HepG2 (cell line): ENCODE measurements around the gene SNX15. TPM values are rescaled to one million over a fixed set of nuclear protein-coding genes. Genes with fewer than 3 reads are reported as not detected.

Source experiments
- BRCA1 ChIP-seq: sonication (generic); formaldehyde crosslinking; IDR thresholded peaks from 2 replicates; pipeline ENCODE4 v1.4.0; 2020; ENCODE audit warnings: missing genetic modification reagents
- CENPT ChIP-seq: sonication (generic); formaldehyde crosslinking; IDR thresholded peaks from 2 replicates; pipeline ENCODE4 v1.8.0; 2022; ENCODE audit warnings: low read depth, mild to moderate bottlenecking, moderate library complexity, missing genetic modification reagents
- E2F1 ChIP-seq: sonication (generic); formaldehyde crosslinking; IDR thresholded peaks from 2 replicates; pipeline ENCODE4 v1.5.0; 2020; ENCODE audit warnings: missing genetic modification reagents
- E2F2 ChIP-seq: sonication (generic); formaldehyde crosslinking; IDR thresholded peaks from 2 replicates; pipeline ENCODE4 v1.4.0; 2020; ENCODE audit warnings: missing genetic modification reagents, borderline replicate concordance
- ELF4 ChIP-seq: sonication (generic); formaldehyde crosslinking; IDR thresholded peaks from 2 replicates; pipeline ENCODE4 v1.5.0; 2020; ENCODE audit warnings: missing genetic modification reagents, mild to moderate bottlenecking, moderate library complexity, borderline replicate concordance
- FOSL1 ChIP-seq: sonication (generic); formaldehyde crosslinking; IDR thresholded peaks from 2 replicates; pipeline ENCODE4 v1.9.0; 2021; ENCODE audit warnings: missing genetic modification reagents, borderline replicate concordance
- GABPA ChIP-seq, 2 experiments: IDR thresholded peaks; 2 replicates each; pipeline ENCODE4 v1.6.1; 2011 to 2016; ENCODE audit warnings: low read depth in 2 of 2, low read length in 1 of 2, missing biosample characterization in 1 of 2, missing genetic modification characterization in 1 of 2
- HIVEP1 ChIP-seq: sonication (generic); formaldehyde crosslinking; IDR thresholded peaks from 2 replicates; pipeline ENCODE4 v1.4.0; 2020; ENCODE audit warnings: mild to moderate bottlenecking, missing genetic modification reagents
- MAFG ChIP-seq: sonication (generic); formaldehyde crosslinking; IDR thresholded peaks from 2 replicates; pipeline ENCODE4 v1.5.1; 2020; ENCODE audit warnings: mild to moderate bottlenecking, missing genetic modification reagents
- NCOA5 ChIP-seq: sonication (generic); formaldehyde crosslinking; IDR thresholded peaks from 2 replicates; pipeline ENCODE4 v1.4.0; 2020; ENCODE audit warnings: missing genetic modification reagents
- NFE2L1 ChIP-seq: sonication (generic); formaldehyde crosslinking; IDR thresholded peaks from 2 replicates; pipeline ENCODE4 v1.4.0; 2020; ENCODE audit warnings: missing genetic modification reagents, mild to moderate bottlenecking, borderline replicate concordance
- NKX3-1 ChIP-seq: sonication (generic); formaldehyde crosslinking; IDR thresholded peaks from 2 replicates; pipeline ENCODE4 v1.5.0; 2020; ENCODE audit warnings: missing genetic modification reagents
- NR2C2 ChIP-seq: sonication (generic); formaldehyde crosslinking; IDR thresholded peaks from 2 replicates; pipeline ENCODE4 v1.4.0; 2020; ENCODE audit warnings: missing genetic modification reagents, mild to moderate bottlenecking, moderate library complexity, borderline replicate concordance
- PCBP2 ChIP-seq: fragments of 200-400 bp; formaldehyde crosslinking; optimal IDR thresholded peaks from 2 replicates; pipeline ENCODE3; 2018; ENCODE audit warnings: low read length, low read depth; ENCODE audit not compliant: poor library complexity, severe bottlenecking
- RARA ChIP-seq: IDR thresholded peaks from 2 replicates; pipeline ENCODE4 v1.6.1; 2016; ENCODE audit warnings: missing genetic modification reagents, missing compliant biosample characterization
- SAFB2 ChIP-seq: sonication (generic); formaldehyde crosslinking; IDR thresholded peaks from 2 replicates; pipeline ENCODE4 v1.5.1; 2020; ENCODE audit warnings: missing genetic modification reagents, low read depth, mild to moderate bottlenecking, borderline replicate concordance
- ZBTB20 ChIP-seq: sonication (generic); formaldehyde crosslinking; IDR thresholded peaks from 2 replicates; pipeline ENCODE4 v1.8.1; 2023; ENCODE audit warnings: missing genetic modification reagents, low read depth, mild to moderate bottlenecking, borderline replicate concordance
- ZFP82 ChIP-seq: sonication (generic); formaldehyde crosslinking; IDR thresholded peaks from 2 replicates; pipeline ENCODE4 v1.5.1; 2020; ENCODE audit warnings: mild to moderate bottlenecking, missing genetic modification reagents, borderline replicate concordance
- ZNF264 ChIP-seq: sonication (generic); formaldehyde crosslinking; IDR thresholded peaks from 2 replicates; pipeline ENCODE4 v1.4.0; 2020; ENCODE audit warnings: missing genetic modification reagents
- ZNF576 ChIP-seq: sonication (generic); formaldehyde crosslinking; IDR thresholded peaks from 2 replicates; pipeline ENCODE4 v1.4.0; 2020; ENCODE audit warnings: mild to moderate bottlenecking, missing genetic modification reagents
- ZNF790 ChIP-seq: sonication (generic); formaldehyde crosslinking; IDR thresholded peaks from 2 replicates; pipeline ENCODE4 v1.8.0; 2022; ENCODE audit warnings: missing genetic modification reagents, mild to moderate bottlenecking, borderline replicate concordance
- ZSCAN25 ChIP-seq: sonication (generic); formaldehyde crosslinking; IDR thresholded peaks from 2 replicates; pipeline ENCODE4 v1.8.0; 2022; ENCODE audit warnings: mild to moderate bottlenecking, missing genetic modification reagents
- polyA plus RNA-seq, 8 experiments: library from polyadenylated mRNA; depleted of rRNA in 3 of 8; stranded (reverse) in 7 of 8; unstranded in 1 of 8; fragments of >200 nt; fragmentation: Illumina TruSeq in 4 of 8; extraction: Trizol in 4 of 8; gene quantifications; 2 replicates each; pipeline versions ENCODE4 v1.2.1 to v1.2.3, GENCODE V29; 2011 to 2016; ENCODE audit warnings: low read depth in 4 of 8, missing spikeins in 1 of 8, mixed read lengths in 1 of 8; ENCODE audit not compliant: insufficient read depth in 1 of 8
- total RNA-seq, 5 experiments: library from RNA; depleted of rRNA; stranded (reverse); fragments of >200 nt; fragmentation: Illumina TruSeq; extraction: Trizol; gene quantifications; 2 replicates each; pipeline ENCODE4 v1.2.3, GENCODE V29; 2016; ENCODE audit warnings: low read depth in 1 of 5
- TF ChIP-seq, protein P1 (sequence below): sonication (generic); formaldehyde crosslinking; IDR thresholded peaks from 2 replicates; pipeline ENCODE4 v1.4.0; 2020; ENCODE audit warnings: mild to moderate bottlenecking, missing genetic modification reagents
- TF ChIP-seq, protein P2 (sequence below): sonication (generic); formaldehyde crosslinking; IDR thresholded peaks from 2 replicates; pipeline ENCODE4 v1.5.0; 2020; ENCODE audit warnings: missing genetic modification reagents, mild to moderate bottlenecking, borderline replicate concordance

The SNX15 gene
- total and polyA plus RNA-seq, 2 of the 13 experiments (the other 11 are each of a cell fraction or from before 2014, with no cell fraction given), result 19.1 to 22.6 TPM

DNA sequence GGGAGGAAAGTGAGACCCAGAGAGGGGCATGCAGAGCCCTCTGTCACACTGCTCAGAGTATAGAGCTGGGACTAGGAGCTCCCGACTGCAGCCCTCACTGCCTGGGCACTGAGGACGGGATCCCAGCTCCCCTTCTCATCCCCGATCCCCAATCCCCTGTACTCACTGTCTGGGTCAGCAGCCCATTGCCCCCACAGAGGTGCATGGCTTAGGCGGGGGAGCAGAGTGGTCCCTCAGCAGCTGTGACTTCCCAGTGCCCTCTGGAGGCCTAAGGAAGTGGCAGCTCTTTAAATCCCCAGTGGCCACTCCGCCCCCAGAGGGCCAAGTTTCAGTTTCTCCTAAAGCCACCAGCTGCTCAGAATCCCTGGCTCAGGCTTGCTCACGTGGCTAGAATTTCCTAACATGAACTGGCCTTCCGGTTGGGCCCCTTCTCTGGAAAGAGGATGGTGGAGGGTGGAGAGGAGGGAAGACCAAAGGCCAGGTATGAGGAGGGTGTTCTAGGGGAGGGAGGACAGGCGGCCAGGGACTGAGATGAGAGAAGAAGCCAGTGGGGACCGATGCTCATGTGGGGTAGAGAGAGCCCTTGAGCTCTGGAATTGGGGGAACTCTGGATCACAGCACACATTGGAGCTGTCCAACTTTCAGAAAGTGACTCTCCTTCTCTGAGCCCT is 30.4 kb upstream of the SNX15 start, which contains the start of gene BATF2 (continued):
- TF ChIP-seq, protein P1, sequence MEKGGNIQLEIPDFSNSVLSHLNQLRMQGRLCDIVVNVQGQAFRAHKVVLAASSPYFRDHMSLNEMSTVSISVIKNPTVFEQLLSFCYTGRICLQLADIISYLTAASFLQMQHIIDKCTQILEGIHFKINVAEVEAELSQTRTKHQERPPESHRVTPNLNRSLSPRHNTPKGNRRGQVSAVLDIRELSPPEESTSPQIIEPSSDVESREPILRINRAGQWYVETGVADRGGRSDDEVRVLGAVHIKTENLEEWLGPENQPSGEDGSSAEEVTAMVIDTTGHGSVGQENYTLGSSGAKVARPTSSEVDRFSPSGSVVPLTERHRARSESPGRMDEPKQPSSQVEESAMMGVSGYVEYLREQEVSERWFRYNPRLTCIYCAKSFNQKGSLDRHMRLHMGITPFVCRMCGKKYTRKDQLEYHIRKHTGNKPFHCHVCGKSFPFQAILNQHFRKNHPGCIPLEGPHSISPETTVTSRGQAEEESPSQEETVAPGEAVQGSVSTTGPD (CRISPR knock-in tag), result no peak; the same call in 1 of the 2 replicates
- peak; percentile 88 for TF ChIP-seq HIVEP1 (CRISPR knock-in tag)
- TF ChIP-seq E2F1, result no peak
- no peak; the same call in 1 of the 2 replicates for TF ChIP-seq ZNF790 (CRISPR knock-in tag)
- TF ChIP-seq NKX3-1 (CRISPR knock-in tag), result no peak
- no peak for TF ChIP-seq GABPA (IDR thresholded peaks at IDR 0.05; ENCODE audit: low read depth, low read length)
- TF ChIP-seq GABPA (CRISPR knock-in tag; IDR thresholded peaks at IDR 0.05; ENCODE audit: low read depth), result peak; percentile 83
- TF ChIP-seq, protein P2, sequence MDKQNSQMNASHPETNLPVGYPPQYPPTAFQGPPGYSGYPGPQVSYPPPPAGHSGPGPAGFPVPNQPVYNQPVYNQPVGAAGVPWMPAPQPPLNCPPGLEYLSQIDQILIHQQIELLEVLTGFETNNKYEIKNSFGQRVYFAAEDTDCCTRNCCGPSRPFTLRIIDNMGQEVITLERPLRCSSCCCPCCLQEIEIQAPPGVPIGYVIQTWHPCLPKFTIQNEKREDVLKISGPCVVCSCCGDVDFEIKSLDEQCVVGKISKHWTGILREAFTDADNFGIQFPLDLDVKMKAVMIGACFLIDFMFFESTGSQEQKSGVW, result no peak
- peak; percentile 76; the same call in 1 of the 2 replicates for TF ChIP-seq ELF4
- no peak for TF ChIP-seq NFE2L1 (CRISPR knock-in tag)
- no peak for TF ChIP-seq FOSL1 (CRISPR knock-in tag)
- TF ChIP-seq ZBTB20, result no peak
- no peak for TF ChIP-seq MAFG
- TF ChIP-seq E2F2, result no peak
- peak; percentile 48 for TF ChIP-seq RARA (CRISPR knock-in tag)
- TF ChIP-seq ZSCAN25 (CRISPR knock-in tag), result peak; percentile 61; the same call in 1 of the 2 replicates
- no peak for TF ChIP-seq ZNF576 (CRISPR knock-in tag)
- no peak for TF ChIP-seq NCOA5 (CRISPR knock-in tag)
- TF ChIP-seq PCBP2, result no peak
- no peak for TF ChIP-seq BRCA1 (CRISPR knock-in tag)
- peak; percentile 83 for TF ChIP-seq NR2C2
- TF ChIP-seq ZNF264 (CRISPR knock-in tag), result 0 out of 2 replicates have a peak, but pooled peaks have one; percentile 23
- no peak for TF ChIP-seq CENPT (CRISPR knock-in tag)
- no peak for TF ChIP-seq SAFB2 (CRISPR knock-in tag)
- no peak for TF ChIP-seq ZFP82 (CRISPR knock-in tag)
